Activated gamma-delta T cell treated with anti-CD3 and anti-CD28 coated beads, Interleukin-2, amount 50 U/mL, for 16 hours (primary cell): ENCODE data around the gene NCKAP5.

Experiments
- DNase-seq: peaks from one replicate; pipeline ENCODE4 v3.0.0-alpha.2; 2020; ENCODE audit warnings: low read depth

The NCKAP5 gene

GRCh38 chr2:133080822-133081221 is 487.4 kb downstream of the NCKAP5 start:
- no peak for DNase-seq

GRCh38 chr2:133078667-133079411 is 489.4 kb downstream of the NCKAP5 start:
- no peak for DNase-seq

- no peak for DNase-seq
Observed at GRCh38 chr2:133077269-133077822, 490.9 kb downstream of the NCKAP5 start.

- DNase-seq, result no peak
Observed at GRCh38 chr2:133072837-133073694, 495.2 kb downstream of the NCKAP5 start.

- DNase-seq, result no peak
Observed at GRCh38 chr2:133063775-133064174, 504.5 kb downstream of the NCKAP5 start.

- no peak for DNase-seq
Observed at GRCh38 chr2:133062931-133063665, 505.2 kb downstream of the NCKAP5 start.

- no peak for DNase-seq
Observed at GRCh38 chr2:133061874-133062593, 506.2 kb downstream of the NCKAP5 start.

- no peak for DNase-seq
Observed at GRCh38 chr2:133054297-133054696, 514.0 kb downstream of the NCKAP5 start.

GRCh38 chr2:133053541-133053940 is 514.7 kb downstream of the NCKAP5 start:
- DNase-seq, result no peak

- no peak for DNase-seq
Observed at GRCh38 chr2:133045787-133046186, 522.5 kb downstream of the NCKAP5 start.

GRCh38 chr2:133044556-133044955 is 523.7 kb downstream of the NCKAP5 start:
- no peak for DNase-seq

GRCh38 chr2:133040170-133040569 is 528.1 kb downstream of the NCKAP5 start:
- no peak for DNase-seq

- DNase-seq, result no peak
Observed at GRCh38 chr2:133039531-133039930, 528.7 kb downstream of the NCKAP5 start.

- DNase-seq, result no peak
Observed at GRCh38 chr2:133026536-133027177, 541.6 kb downstream of the NCKAP5 start.

- no peak for DNase-seq
Observed at GRCh38 chr2:133025004-133025403, 543.3 kb downstream of the NCKAP5 start.

GRCh38 chr2:133012847-133013734 is 555.2 kb downstream of the NCKAP5 start:
- no peak for DNase-seq

- no peak for DNase-seq
Observed at GRCh38 chr2:133004623-133005022, 563.6 kb downstream of the NCKAP5 start.

GRCh38 chr2:132999421-132999820 is 568.8 kb downstream of the NCKAP5 start:
- no peak for DNase-seq

GRCh38 chr2:132998221-132998620 is 570.0 kb downstream of the NCKAP5 start:
- DNase-seq, result no peak

- DNase-seq, result no peak
Observed at GRCh38 chr2:132991471-132992045, 576.7 kb downstream of the NCKAP5 start.
